HG02973 (cell line): ENCODE data around the gene SRP14.
"Not testable (repeated sequence)": the region's sequence is repeated elsewhere in the genome, so short reads cannot be mapped to it uniquely, and the experiment has no call there.

Experiments
- ATAC-seq: cut with Tn5 transposase; IDR thresholded peaks from one replicate; pipeline ENCODE4 v1.9.1; 2021; ENCODE audit warnings: moderate library complexity; ENCODE audit not compliant: unreplicated experiment

Gene SRP14

DNA sequence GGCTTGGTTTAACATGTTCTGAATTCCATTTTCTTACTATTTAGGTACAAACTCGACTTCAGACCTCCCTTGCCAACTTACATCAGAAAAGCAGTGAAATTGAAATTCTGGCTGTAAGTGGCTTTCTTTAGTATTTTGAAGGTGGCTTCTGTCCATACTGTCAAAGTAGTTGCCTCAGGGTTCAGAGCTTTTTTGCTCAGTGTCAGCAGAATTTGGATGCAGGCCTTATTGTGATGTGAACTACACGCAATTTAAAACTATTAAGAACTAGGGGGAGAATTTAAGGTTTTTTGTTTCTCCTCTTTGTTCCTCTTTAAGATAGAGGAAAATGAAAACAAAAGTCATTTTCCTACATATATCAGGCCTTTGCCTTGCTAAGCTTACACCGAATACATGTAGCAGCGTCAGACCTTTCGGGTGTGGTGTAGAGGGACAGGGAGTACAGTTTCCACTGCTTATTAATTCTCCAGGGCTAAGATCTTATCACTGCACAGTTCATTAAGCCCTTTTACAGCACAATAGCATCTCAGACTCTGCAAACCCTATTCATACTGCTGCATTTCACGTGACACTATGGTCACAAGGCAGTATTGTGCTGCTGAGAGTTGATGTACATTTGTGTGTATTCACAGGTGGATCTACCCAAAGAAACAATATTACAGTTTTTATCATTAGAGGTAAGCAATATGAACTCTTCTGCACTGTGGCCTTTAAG lies 6.7 kb downstream of the SRP14 start:
- ATAC-seq: no peak

- no peak for ATAC-seq
These were observed 7.7 kb downstream of the SRP14 start for GRCh38 chr15:40031300-40031699.

- ATAC-seq: no peak
These were observed 8.7 kb downstream of the SRP14 start for GRCh38 chr15:40029979-40030893.

DNA sequence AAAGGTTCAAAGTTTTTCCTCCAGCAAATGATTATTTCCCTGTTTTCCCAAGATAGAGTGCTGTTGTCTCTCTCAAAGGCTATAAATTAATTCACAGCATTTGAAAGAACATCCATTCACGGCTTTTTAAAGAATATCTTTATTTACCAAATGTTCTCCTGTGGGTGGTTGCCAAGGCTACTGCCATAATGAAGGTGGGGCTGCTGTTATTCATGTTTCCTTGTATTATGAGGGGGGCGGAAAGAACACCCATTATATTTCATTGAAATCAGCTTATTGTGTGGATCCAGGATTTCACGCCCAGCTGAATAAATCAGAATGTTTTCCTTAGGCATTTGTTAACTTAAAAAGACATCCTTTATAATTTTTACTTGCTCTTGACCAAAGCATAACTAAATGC lies 10.1 kb downstream of the SRP14 start:
- no peak for ATAC-seq

DNA sequence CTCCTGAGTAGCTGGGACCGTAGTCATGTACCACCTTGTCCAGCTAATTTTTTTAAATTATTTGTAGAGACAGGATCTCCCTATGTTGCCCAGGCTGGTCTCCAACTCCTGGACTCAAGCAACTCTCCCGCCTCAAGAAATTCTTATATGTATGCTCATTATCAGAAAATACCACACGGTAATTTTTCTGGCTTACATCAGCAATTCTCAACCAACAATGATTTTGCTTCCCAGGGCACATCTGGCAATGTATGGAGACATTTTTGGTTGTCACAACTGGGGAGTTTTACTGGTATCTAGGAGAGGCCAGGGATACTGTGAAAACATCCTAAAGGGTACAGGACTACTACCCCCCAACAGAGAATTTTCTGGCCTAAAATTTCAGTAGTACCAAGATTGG lies 10.8 kb downstream of the SRP14 start:
- no peak for ATAC-seq

DNA sequence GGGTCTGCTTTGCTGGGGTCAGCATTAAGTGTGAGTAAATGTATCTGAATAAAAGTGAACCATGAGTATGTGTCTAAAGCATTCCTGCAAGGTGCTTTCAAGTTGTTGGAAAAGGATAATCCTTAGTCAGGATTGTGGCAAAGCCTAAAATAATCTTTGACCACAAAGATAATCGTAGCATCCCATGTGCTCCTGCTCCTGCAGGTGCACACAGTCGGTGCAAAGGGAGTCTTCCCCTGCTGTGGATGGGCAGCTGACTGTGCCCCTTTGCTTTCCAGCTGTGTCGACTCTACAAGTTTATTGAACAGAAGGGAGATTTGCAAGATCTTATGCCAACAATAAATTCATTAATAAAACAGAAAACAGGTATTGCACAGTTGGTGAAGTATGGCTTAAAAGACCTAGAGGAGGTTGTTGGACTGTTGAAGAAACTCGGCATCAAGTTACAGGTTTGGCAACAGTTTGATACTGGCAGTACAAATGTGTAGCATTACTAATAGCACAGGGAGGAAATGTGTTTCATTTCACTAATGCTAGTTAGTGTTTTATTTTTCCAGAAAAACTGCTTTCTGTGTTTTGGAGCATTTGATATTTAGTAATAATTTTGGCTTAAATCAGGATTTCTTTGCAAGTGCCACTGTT lies 22.6 kb downstream of the SRP14 start:
- no peak for ATAC-seq

GRCh38 chr15:40014390-40014789 lies 24.6 kb downstream of the SRP14 start:
- ATAC-seq: no peak

- ATAC-seq: not testable (repeated sequence)
These were observed 25.6 kb downstream of the SRP14 start for GRCh38 chr15:40013372-40013771.

DNA sequence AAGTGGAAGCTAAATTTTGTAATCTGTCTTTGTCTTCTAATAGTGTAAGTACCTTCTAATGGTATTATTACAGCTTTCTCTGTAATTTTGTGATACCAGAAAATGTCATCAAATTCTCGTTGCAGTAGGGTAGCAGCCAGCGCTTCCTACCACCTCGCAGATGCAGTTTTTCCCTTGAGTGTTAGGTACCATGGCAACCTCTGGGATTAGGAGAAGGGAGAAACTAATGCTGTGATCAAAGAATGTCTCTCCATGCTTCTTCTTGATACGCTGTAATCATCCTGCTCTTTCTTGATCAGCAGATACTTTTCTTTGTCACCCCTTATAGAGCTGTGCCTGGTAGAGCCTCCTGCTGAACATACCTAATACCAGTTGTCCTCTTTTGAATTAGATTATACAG lies 27.7 kb downstream of the SRP14 start:
- ATAC-seq: no peak

DNA sequence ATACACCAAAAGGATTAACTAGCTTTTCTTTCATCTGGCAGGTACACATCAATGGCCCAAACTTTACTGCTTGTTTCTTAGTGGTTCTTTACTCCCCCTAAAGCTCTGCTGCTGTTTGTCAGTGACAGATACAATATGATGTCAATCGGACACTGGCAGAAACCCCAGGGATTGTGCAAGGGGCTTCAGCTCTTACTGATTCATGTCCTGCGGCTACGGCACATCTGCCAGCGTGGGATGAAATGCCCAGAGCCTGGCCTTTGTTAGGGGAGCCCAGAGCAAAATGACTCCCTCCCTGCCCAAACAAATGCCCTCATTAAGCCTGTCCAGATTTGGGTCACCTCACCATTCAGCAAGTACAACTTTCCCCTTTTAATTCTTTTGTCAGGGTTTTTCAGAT lies 28.3 kb downstream of the SRP14 start:
- no peak for ATAC-seq

DNA sequence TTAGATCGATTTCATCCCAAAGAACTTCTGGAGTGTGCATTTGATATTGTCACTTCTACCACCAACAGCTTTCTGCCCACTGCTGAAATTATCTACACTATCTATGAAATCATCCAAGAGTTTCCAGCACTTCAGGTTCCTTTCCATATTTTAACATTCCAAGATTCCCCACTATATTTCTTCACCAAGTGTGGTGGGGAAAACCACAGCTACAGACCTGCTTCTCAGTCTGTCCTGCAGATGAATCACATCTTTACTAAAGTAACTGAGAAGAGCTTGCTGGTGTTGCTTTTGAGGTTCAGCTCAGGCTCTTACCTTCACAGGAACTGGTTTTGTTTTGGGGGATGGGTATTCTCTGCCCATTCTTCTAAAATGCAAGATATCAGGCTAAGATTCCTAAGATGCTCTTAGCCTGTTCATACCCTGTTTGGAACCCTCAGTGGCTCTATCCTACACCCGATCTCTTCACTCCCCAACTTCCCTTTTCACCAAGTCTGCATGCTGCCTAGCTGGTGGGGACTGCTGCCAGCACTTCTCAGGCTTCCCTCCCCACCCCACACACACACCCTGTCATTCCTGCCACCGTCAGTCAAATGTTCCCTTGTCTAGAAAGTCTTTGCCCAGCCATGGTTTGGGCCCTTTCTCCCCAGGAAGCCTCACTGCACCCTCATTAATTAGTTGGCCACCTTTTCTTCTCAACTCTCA lies 30.8 kb downstream of the SRP14 start:
- ATAC-seq: no peak

DNA sequence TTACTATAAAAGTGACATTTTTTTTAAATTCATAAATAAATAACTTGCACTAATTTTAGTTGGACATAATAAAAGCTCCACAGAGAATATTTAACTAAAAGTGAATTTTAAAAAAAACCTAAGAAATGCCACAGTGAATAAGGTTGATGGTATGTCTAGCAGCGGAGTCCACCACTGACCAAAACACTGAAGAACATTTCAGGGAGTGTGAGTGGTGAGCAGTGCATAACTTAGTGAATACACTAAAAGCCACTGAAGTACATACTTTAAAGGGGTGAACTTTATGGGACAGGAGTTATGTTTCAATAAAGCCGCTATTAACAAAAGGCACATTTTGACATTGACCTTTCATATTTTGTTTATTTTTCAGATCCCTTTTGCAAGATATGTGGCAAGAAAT lies 32.3 kb downstream of the SRP14 start:
- no peak for ATAC-seq

DNA sequence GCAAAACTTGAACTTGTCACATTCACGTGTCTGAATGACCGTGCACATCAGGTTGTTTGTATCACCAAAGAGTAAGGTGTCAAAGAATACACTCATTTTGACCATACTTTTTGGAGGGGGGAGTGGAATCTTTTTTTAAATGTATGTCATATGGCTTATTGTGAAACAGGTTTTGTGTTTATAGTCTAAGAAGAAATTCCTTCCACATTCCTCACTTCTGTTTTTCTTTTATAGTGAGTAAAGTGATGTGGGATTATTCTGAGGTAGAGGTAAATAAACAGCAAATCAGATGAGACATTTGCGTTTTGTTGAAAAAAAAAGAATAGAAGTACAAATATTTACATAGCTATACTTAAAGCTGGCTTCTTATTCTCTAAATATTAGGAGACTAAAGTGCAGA lies 33.0 kb downstream of the SRP14 start:
- no peak for ATAC-seq

- no peak for ATAC-seq
These were observed 35.7 kb downstream of the SRP14 start for GRCh38 chr15:40003116-40003916.

DNA sequence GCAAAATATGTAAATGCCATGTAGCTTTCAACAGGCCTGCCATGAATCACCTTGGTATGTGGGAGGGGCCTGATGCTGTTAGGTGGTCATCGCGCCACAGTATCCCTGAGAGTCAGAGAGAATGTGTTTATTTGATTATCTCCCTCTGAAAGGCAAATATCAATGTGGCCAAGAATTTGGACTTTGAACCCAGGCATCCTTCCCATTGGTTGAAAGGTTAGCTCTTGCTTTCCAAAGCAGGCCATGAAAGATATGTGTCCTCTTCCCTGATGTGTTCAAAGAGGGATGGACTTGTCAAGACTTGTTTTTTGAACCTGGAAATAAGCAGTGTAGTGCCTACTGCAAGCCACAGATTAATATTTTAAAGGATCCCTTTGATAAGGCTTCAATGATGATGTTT lies 36.7 kb downstream of the SRP14 start:
- no peak for ATAC-seq

DNA sequence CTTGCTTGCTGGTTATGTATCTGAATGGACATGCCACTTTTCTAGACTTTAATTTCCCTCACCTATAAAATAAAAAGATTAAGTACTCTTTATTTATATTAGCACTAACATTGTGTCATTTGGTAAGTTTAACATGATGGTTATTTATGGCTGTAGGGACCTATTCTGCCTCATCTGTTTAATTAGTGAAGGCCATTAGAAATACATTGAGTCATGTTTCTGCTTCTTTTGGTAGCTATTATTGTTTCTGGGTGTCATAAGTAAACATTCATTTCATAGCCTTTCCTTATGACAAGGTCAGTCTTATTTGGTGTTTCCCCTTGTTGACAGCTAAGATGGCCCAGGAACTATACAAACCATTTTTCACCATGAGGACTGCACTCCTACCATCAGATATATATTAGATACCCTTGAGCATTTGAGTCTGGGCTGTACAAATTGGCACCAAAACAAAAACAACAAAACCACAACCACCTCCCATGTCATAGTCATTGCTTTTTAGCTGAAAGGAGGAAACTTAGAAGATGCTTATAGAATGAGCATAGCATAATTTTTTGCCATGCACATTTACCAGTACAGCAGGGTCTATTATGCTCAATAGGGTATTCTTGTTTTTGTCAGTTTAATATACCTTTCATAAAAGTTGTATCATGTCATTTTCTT lies 39.3 kb downstream of the SRP14 start:
- no peak for ATAC-seq

DNA sequence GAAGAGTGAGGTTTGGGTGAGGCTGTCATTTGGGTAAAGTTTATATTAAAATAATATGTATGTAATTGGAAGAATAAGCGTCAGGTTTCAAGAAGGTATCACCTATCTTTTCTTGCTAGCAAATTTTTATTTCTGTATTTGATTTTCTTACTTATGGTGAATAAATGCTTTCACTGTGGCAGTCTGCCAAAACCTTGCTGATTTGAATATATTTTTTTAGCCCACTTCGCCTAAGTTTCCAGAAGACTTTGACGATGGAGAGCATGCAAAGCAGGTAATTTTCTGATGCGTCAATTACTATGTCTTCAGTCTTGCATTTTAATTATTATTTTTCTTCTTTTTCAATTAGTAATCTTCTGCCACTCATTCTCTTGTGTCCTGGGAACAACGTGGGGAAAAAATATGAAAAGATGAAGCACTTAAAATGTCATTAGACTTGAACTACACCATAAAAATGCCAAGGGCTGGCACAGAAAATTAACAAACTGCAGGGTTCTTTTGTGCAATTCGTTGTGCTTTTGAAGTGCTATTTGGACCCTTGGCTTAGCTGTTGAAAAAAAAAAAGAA lies 40.4 kb downstream of the SRP14 start:
- ATAC-seq: no peak

DNA sequence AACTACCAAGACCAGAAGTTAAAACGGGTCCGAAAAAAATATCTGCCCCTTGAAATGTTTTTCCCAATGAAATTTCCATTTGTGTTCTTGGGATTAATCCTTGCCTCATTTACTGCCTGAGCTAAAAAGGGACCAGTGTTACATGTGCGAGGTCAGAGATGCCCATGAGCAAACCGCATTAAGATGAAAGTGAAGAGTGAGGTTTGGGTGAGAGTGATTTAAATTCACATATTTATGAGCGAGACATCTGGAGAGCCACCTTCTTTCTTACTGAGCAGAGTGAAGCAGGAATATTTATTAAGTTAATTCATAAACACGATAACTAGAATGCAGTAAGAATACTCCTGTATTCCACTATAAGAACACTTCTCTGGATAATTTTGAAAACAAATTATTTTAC lies 41.3 kb downstream of the SRP14 start:
- no peak for ATAC-seq

DNA sequence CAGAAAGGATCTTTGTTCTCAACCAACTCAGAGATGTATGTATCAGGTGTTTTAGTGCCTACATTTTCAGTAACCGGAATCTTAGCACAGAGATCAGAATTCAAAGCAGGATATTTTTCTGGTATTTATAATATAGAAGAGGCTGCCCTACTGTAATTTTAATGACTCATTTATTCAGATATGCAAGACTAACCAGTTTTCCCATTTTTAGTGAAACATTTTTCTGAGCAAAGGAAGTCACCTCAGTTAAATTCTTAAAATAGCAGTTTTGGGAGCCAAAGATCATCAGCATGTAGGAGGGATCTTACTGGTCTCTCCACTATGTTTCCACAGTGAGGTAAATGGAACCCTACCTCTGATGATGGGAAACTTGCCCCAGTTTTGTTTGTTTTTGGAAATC lies 42.0 kb downstream of the SRP14 start:
- ATAC-seq: no peak

GRCh38 chr15:39996228-39996627 lies 42.8 kb downstream of the SRP14 start:
- not testable (repeated sequence) for ATAC-seq
